ENCODE data around the gene CASK. TPM values are rescaled to one million over a fixed set of nuclear protein-coding genes. Genes with fewer than 3 reads are reported as not detected.

The CASK gene
- total and polyA plus RNA-seq, 9 of the 15 experiments (the other 6 are each of a cell fraction or from before 2014, with no cell fraction given), result 1.3 to 7.4 (median 5.2) TPM

- no peaks in the 10 kb centered on the region for H3K36me3 ChIP-seq (ENCODE audit: control insufficient read depth, insufficient read depth, low read length)
- no peaks in the 10 kb centered on the region for H3K4me1 ChIP-seq (replicated peaks in 1 of 2; ENCODE audit: control insufficient read depth in 2 of 2, insufficient read depth in 2 of 2, low read length in 2 of 2)
- whole genome bisulfite sequencing (ENCODE audit: insufficient coverage, low coverage, missing lambda C conversion rate), result 12% methylated on average over 6 of the region's 6 CpGs
- intact Hi-C loops (cut with micrococcal nuclease) (no loop called here), in situ Hi-C loops (cut with MboI) (no loop called here)
- no peaks in the 10 kb centered on the region for H3K27me3 ChIP-seq (ENCODE audit: control insufficient read depth in 2 of 2, insufficient read depth in 2 of 2, low read length in 2 of 2)
- no peak for ATAC-seq
- H3K9me3 ChIP-seq (replicated peaks; ENCODE audit: control insufficient read depth, insufficient read depth, low read depth, low read length), result no peaks in the 10 kb centered on the region
- no peak overlapping the region for H2AFZ ChIP-seq (ENCODE audit: low read depth, low read length)
- no peak for FAIRE-seq
- no peaks in the 10 kb centered on the region for H4K20me1 ChIP-seq (replicated peaks; ENCODE audit: control insufficient read depth, insufficient read depth, low read length)
- no peak overlapping the region for H3K4me2 ChIP-seq (ENCODE audit: insufficient read depth, low read length)
- no peak overlapping the region for H3K4me3 ChIP-seq
- BruUV-seq (replicated peaks), result no TSS peak
- ChIA-PET POLR2A (no interaction called here), CTCF (ENCODE audit: low intra/inter-chr PET ratio) (no interaction called here)
- no peak overlapping the region for H3K9ac ChIP-seq (ENCODE audit: insufficient read depth in 1 of 2, low read depth in 2 of 2, low read length in 2 of 2)
- H3K9me1 ChIP-seq (ENCODE audit: control insufficient read depth, insufficient read depth, low read length), result no peaks in the 10 kb centered on the region
- DNase-seq (ENCODE audit: extremely low read depth in 1 of 4, low spot score in 3 of 4), result no peak
- no peak for TF ChIP-seq ZNF589 (CRISPR knock-in tag; IDR thresholded peaks at IDR 0.05; ENCODE audit: low read depth)
- no peaks in the 10 kb centered on the region for H3K79me2 ChIP-seq (ENCODE audit: control insufficient read depth, insufficient read depth, low read length)
- no peak overlapping the region for H3K27ac ChIP-seq (ENCODE audit: extremely low read depth, low read depth, low read length)
Observed at GRCh38 chrX:41837270-41837944, 85.9 kb downstream of the CASK start.

GRCh38 chrX:41828826-41829225 is 94.5 kb downstream of the CASK start:
- H4K20me1 ChIP-seq (replicated peaks; ENCODE audit: control insufficient read depth, insufficient read depth, low read length), result no peaks in the 10 kb centered on the region
- FAIRE-seq (no peak), ATAC-seq (no peak), DNase-seq (ENCODE audit: extremely low read depth in 1 of 4, low spot score in 3 of 4) (no peak)
- no peak overlapping the region for H3K4me2 ChIP-seq (ENCODE audit: insufficient read depth, low read length)
- POLR2A ChIA-PET, result no interaction called here
- no peak overlapping the region for H3K9ac ChIP-seq (ENCODE audit: insufficient read depth in 1 of 2, low read depth in 2 of 2, low read length in 2 of 2)
- intact Hi-C loops (cut with micrococcal nuclease) (no loop called here), in situ Hi-C loops (cut with MboI) (no loop called here)
- H3K4me3 ChIP-seq, result no peak overlapping the region
- H3K36me3 ChIP-seq (ENCODE audit: control insufficient read depth, insufficient read depth, low read length), result no peaks in the 10 kb centered on the region
- H3K4me1 ChIP-seq (replicated peaks in 1 of 2; ENCODE audit: control insufficient read depth in 2 of 2, insufficient read depth in 2 of 2, low read length in 2 of 2), result no peaks in the 10 kb centered on the region; a peak in 1 of 5 replicates
- H3K27me3 ChIP-seq (ENCODE audit: control insufficient read depth in 2 of 2, insufficient read depth in 2 of 2, low read length in 2 of 2), result no peaks in the 10 kb centered on the region
- no peaks in the 10 kb centered on the region for H3K79me2 ChIP-seq (ENCODE audit: control insufficient read depth, insufficient read depth, low read length)
- H3K9me3 ChIP-seq (replicated peaks; ENCODE audit: control insufficient read depth, insufficient read depth, low read depth, low read length), result no peaks in the 10 kb centered on the region
- CTCF ChIA-PET (ENCODE audit: low intra/inter-chr PET ratio), result no interaction called here
- H3K9me1 ChIP-seq (ENCODE audit: control insufficient read depth, insufficient read depth, low read length), result no peaks in the 10 kb centered on the region
- H3K27ac ChIP-seq (ENCODE audit: extremely low read depth, low read depth, low read length), result no peak overlapping the region
- no peak overlapping the region for H2AFZ ChIP-seq (ENCODE audit: low read depth, low read length)
- 18% methylated on average over 1 of the region's 1 CpG for WGBS (ENCODE audit: insufficient coverage, low coverage, missing lambda C conversion rate)
- BruUV-seq (replicated peaks), result no TSS peak
- no peak for TF ChIP-seq PCBP2 (IDR thresholded peaks at IDR 0.05; ENCODE audit: low read depth, low read length, poor library complexity, severe bottlenecking)
- no peak for TF ChIP-seq VEZF1 (CRISPR knock-in tag; IDR thresholded peaks at IDR 0.05)
- no peak for TF ChIP-seq NCOA1 (IDR thresholded peaks at IDR 0.05; ENCODE audit: low read depth)
- no peak for TF ChIP-seq SAFB (IDR thresholded peaks at IDR 0.05; ENCODE audit: borderline replicate concordance, low read depth, low read length)
- no peak for TF ChIP-seq PPARD (CRISPR knock-in tag; IDR thresholded peaks at IDR 0.05)
- TF ChIP-seq ZNF398 (CRISPR knock-in tag; IDR thresholded peaks at IDR 0.05), result no peak
- TF ChIP-seq XRCC5 (IDR thresholded peaks at IDR 0.05; ENCODE audit: low read depth, low read length), result no peak
- TF ChIP-seq ZNF23 (CRISPR knock-in tag; IDR thresholded peaks at IDR 0.05), result no peak
- no peak for TF ChIP-seq ZNF668 (CRISPR knock-in tag; IDR thresholded peaks at IDR 0.05)
- TF ChIP-seq NR2F6 (CRISPR knock-in tag; IDR thresholded peaks at IDR 0.05), result no peak
- no peak for TF ChIP-seq ZNF76 (CRISPR knock-in tag; IDR thresholded peaks at IDR 0.05; ENCODE audit: borderline replicate concordance)
